MCF 10A (cell line): ENCODE measurements around the gene LTBP2. TPM values are rescaled to one million over a fixed set of nuclear protein-coding genes. Genes with fewer than 3 reads are reported as not detected.

Experiments used
- BruUV-seq: library from RNA; stranded (reverse); fragments of 400-500 nt; replicated peaks from 2 replicates; lab custom pipeline; 2021; lab: Mats Ljungman, UMichigan
- CTCF ChIA-PET: fragments of 300-600 bp; sonication (Branson Sonifier 250); formaldehyde crosslinking; extraction: SDS; loops from one replicate; lab custom pipeline; 2021; ENCODE audit warnings: antibody characterized with exemption, inconsistent platforms; lab: Yijun Ruan, JAX
- POLR2A ChIA-PET: fragments of 300-600, 350-650 bp; sonication (Branson Sonifier 250); formaldehyde crosslinking; extraction: SDS; loops from one replicate; lab custom pipeline; 2020; ENCODE audit warnings: antibody characterized with exemption, inconsistent platforms; lab: Yijun Ruan, JAX
- DNase-seq: peaks from one replicate; pipeline ENCODE4 v3.0.0-alpha.2; 2018; ENCODE audit not compliant: unreplicated experiment
- H3K27ac Mint-ChIP-seq: one replicate; pipeline ENCODE4 v1.8.0; 2022; ENCODE audit warnings: mild to moderate bottlenecking, low read depth, mixed read lengths; ENCODE audit not compliant: unreplicated experiment
- H3K27me3 Mint-ChIP-seq: one replicate; pipeline ENCODE4 v1.8.0; 2022; ENCODE audit warnings: mixed read lengths; ENCODE audit not compliant: insufficient read depth, unreplicated experiment
- H3K36me3 Mint-ChIP-seq: one replicate; pipeline ENCODE4 v1.8.0; 2022; ENCODE audit warnings: mild to moderate bottlenecking, moderate library complexity, mixed read lengths; ENCODE audit not compliant: insufficient read depth, unreplicated experiment
- H3K4me1 Mint-ChIP-seq: one replicate; pipeline ENCODE4 v1.8.0; 2022; ENCODE audit warnings: mixed read lengths; ENCODE audit not compliant: insufficient read depth, unreplicated experiment
- H3K4me3 Mint-ChIP-seq: one replicate; pipeline ENCODE4 v1.8.0; 2022; ENCODE audit warnings: mild to moderate bottlenecking, moderate library complexity, mixed read lengths; ENCODE audit not compliant: unreplicated experiment
- H3K9me3 Mint-ChIP-seq: one replicate; pipeline ENCODE4 v1.8.0; 2022; ENCODE audit warnings: mixed read lengths; ENCODE audit not compliant: unreplicated experiment
- intact Hi-C: fragments of 100-400 bp; cut with micrococcal nuclease; formaldehyde crosslinking; loops from 2 replicates; pipeline ENCODE4 v1.14.1; 2022
- total RNA-seq: library from RNA; stranded (reverse); gene quantifications from 2 replicates; pipeline ENCODE4 v1.2.3, GENCODE V29; 2022
- TF ChIP-seq, protein P1 (sequence below): fragments of 200-600 bp; IDR thresholded peaks from one replicate; pipeline ENCODE4 v1.8.0; 2022; ENCODE audit warnings: antibody characterized with exemption, mild to moderate bottlenecking; ENCODE audit not compliant: unreplicated experiment

Gene LTBP2
- total RNA-seq, 1 experiment from 2014 or later: 16.8 TPM

- TF ChIP-seq, protein P1, sequence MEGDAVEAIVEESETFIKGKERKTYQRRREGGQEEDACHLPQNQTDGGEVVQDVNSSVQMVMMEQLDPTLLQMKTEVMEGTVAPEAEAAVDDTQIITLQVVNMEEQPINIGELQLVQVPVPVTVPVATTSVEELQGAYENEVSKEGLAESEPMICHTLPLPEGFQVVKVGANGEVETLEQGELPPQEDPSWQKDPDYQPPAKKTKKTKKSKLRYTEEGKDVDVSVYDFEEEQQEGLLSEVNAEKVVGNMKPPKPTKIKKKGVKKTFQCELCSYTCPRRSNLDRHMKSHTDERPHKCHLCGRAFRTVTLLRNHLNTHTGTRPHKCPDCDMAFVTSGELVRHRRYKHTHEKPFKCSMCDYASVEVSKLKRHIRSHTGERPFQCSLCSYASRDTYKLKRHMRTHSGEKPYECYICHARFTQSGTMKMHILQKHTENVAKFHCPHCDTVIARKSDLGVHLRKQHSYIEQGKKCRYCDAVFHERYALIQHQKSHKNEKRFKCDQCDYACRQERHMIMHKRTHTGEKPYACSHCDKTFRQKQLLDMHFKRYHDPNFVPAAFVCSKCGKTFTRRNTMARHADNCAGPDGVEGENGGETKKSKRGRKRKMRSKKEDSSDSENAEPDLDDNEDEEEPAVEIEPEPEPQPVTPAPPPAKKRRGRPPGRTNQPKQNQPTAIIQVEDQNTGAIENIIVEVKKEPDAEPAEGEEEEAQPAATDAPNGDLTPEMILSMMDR: no peak
- CTCF ChIA-PET: interaction anchor here (0.7 to 1.2 kb wide), 3 partner anchors 18 to 162 kb away, joined by 3 to 5 read pairs (median 4); no protein-coding TSS in a partner anchor
- DNase-seq: no peak
- Mint-ChIP-seq H3K4me1 (no peaks in the 10 kb centered on the region), H3K4me3 (no peak overlapping the region), H3K27ac (no peak overlapping the region), H3K27me3 (no peaks in the 10 kb centered on the region), H3K9me3 (no peaks in the 10 kb centered on the region), H3K36me3 (peaks cover 2% of the 10 kb centered on the region)
- BruUV-seq: no TSS peak
- intact Hi-C loops: no loop called here
- POLR2A ChIA-PET: interaction anchor here (0.6 kb wide), 1 partner anchor 243 kb away, joined by 3 read pairs; the partner anchor contains the start of gene YLPM1
Observed at GRCh38 chr14:74519316-74520074, 92.5 kb downstream of the LTBP2 start.

- Mint-ChIP-seq H3K27me3 (no peaks in the 10 kb centered on the region), H3K9me3 (no peaks in the 10 kb centered on the region), H3K36me3 (peaks cover 6% of the 10 kb centered on the region), H3K4me1 (no peaks in the 10 kb centered on the region), H3K4me3 (no peak overlapping the region), H3K27ac (no peak overlapping the region)
- CTCF ChIA-PET: interaction anchor here (0.5 to 1.2 kb wide), 4 partner anchors 16 to 318 kb away, joined by 3 to 5 read pairs (median 4); no protein-coding TSS in a partner anchor
- intact Hi-C loops: no loop called here
- no peak for DNase-seq
- POLR2A ChIA-PET: no interaction called here
- TF ChIP-seq, protein P1: no peak
- BruUV-seq: no TSS peak
Observed at GRCh38 chr14:74518221-74518620, 93.8 kb downstream of the LTBP2 start.

GRCh38 chr14:74517731-74518130 lies 94.3 kb downstream of the LTBP2 start:
- H3K27ac Mint-ChIP-seq: no peak overlapping the region

More at GRCh38 chr14:74517731-74518130, 94.3 kb downstream of the LTBP2 start:
- no peak overlapping the region for H3K4me3 Mint-ChIP-seq
- H3K9me3 Mint-ChIP-seq: no peaks in the 10 kb centered on the region
- ChIA-PET CTCF (interaction anchor here (0.5 to 0.8 kb wide), 2 partner anchors 54 to 319 kb away, joined by 3 read pairs; no protein-coding TSS in a partner anchor), POLR2A (no interaction called here)
- no peak for DNase-seq
- intact Hi-C loops: no loop called here
- H3K36me3 Mint-ChIP-seq: peaks cover 11% of the 10 kb centered on the region
- TF ChIP-seq, protein P1: no peak
- no TSS peak for BruUV-seq
- no peaks in the 10 kb centered on the region for H3K27me3 Mint-ChIP-seq
- no peaks in the 10 kb centered on the region for H3K4me1 Mint-ChIP-seq
